Measurements from ENCODE around the gene TMEM214.

Gene TMEM214

DNA sequence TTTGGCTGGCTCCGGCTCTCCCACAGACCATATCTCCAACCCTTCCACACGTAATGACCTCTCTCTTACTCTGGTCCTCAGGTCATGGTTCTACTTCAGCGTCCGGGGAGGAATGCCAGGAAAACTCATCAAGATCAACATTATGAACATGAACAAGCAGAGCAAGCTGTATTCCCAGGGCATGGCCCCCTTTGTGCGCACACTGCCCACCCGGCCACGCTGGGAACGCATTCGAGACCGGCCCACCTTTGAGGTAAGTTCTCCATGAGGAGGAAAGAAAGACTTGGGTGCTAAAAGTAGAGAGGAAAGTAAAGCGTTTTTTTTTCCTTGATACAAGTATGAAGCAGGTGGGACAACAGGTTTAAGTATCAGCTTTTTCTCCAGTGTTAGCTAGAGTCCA is 20.6 kb downstream of the TMEM214 start:
- no peaks in the 10 kb centered on the region for H3K9me3 ChIP-seq (ENCODE audit: severe bottlenecking)
- H3K36me3 ChIP-seq (ENCODE audit: low read depth): peaks cover 36% of the 10 kb centered on the region
- TF ChIP-seq, protein P1, sequence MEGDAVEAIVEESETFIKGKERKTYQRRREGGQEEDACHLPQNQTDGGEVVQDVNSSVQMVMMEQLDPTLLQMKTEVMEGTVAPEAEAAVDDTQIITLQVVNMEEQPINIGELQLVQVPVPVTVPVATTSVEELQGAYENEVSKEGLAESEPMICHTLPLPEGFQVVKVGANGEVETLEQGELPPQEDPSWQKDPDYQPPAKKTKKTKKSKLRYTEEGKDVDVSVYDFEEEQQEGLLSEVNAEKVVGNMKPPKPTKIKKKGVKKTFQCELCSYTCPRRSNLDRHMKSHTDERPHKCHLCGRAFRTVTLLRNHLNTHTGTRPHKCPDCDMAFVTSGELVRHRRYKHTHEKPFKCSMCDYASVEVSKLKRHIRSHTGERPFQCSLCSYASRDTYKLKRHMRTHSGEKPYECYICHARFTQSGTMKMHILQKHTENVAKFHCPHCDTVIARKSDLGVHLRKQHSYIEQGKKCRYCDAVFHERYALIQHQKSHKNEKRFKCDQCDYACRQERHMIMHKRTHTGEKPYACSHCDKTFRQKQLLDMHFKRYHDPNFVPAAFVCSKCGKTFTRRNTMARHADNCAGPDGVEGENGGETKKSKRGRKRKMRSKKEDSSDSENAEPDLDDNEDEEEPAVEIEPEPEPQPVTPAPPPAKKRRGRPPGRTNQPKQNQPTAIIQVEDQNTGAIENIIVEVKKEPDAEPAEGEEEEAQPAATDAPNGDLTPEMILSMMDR (IDR thresholded peaks at IDR 0.05; ENCODE audit: poor library complexity, severe bottlenecking): no peak
- DNase-seq (ENCODE audit: low spot score) (no peak), ATAC-seq (ENCODE audit: low read depth) (no peak)
- peaks cover 3% of the 10 kb centered on the region for H3K4me1 ChIP-seq (ENCODE audit: insufficient read depth, poor library complexity, severe bottlenecking)
- H3K27me3 ChIP-seq (ENCODE audit: insufficient read depth, poor library complexity, severe bottlenecking): no peaks in the 10 kb centered on the region
- no peak overlapping the region for H3K4me3 ChIP-seq (ENCODE audit: severe bottlenecking)
- no peak overlapping the region for H3K27ac ChIP-seq (ENCODE audit: poor library complexity, severe bottlenecking)

DNA sequence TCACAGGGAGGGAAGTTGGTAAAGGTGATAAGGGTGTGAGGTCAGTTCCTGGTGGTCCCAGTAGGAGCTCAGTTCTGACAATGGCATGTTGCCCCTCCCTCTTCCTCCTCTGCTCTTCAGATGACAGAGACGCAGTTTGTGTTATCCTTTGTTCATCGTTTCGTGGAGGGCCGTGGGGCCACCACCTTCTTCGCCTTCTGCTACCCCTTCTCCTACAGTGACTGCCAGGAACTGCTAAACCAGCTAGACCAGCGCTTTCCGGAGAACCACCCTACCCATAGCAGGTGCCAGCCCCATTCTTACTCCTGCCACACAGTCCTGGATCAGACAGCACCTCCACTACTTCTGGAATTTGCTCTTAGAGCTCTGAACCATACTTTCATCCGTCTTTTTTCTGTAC is 21.0 kb downstream of the TMEM214 start:
- TF ChIP-seq, protein P1 (IDR thresholded peaks at IDR 0.05; ENCODE audit: poor library complexity, severe bottlenecking): no peak
- no peaks in the 10 kb centered on the region for H3K27me3 ChIP-seq (ENCODE audit: insufficient read depth, poor library complexity, severe bottlenecking)
- H3K4me3 ChIP-seq (ENCODE audit: severe bottlenecking): no peak overlapping the region
- DNase-seq (ENCODE audit: low spot score) (no peak), ATAC-seq (ENCODE audit: low read depth) (no peak)
- H3K4me1 ChIP-seq (ENCODE audit: insufficient read depth, poor library complexity, severe bottlenecking): peaks cover 3% of the 10 kb centered on the region
- H3K9me3 ChIP-seq (ENCODE audit: severe bottlenecking): no peaks in the 10 kb centered on the region
- no peak overlapping the region for H3K27ac ChIP-seq (ENCODE audit: poor library complexity, severe bottlenecking)
- peaks cover 36% of the 10 kb centered on the region for H3K36me3 ChIP-seq (ENCODE audit: low read depth)

DNA sequence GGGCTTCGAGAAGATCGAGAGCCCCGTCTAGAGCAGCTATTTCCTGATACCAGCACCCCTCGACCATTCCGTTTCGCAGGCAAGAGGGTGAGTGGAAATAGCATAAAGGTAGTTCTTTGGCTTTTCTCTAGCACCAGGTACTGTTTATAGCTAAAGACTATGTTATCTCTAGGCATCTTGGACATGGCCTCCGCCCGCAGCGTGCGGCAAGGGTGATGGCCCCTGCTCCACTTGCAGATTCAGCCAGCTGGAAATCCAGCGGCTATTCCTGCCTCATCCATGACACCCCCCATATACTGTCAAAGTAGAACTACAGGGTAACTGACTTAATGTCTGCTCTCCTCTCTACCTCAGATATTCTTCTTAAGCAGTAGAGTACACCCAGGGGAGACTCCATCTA is 22.0 kb downstream of the TMEM214 start:
- Histone ChIP-seq H3K36me3 (ENCODE audit: low read depth) (peaks cover 36% of the 10 kb centered on the region), H3K9me3 (ENCODE audit: severe bottlenecking) (no peaks in the 10 kb centered on the region), H3K27me3 (ENCODE audit: insufficient read depth, poor library complexity, severe bottlenecking) (no peaks in the 10 kb centered on the region), H3K4me1 (ENCODE audit: insufficient read depth, poor library complexity, severe bottlenecking) (no peaks in the 10 kb centered on the region), H3K27ac (ENCODE audit: poor library complexity, severe bottlenecking) (no peak overlapping the region), H3K4me3 (ENCODE audit: severe bottlenecking) (no peak overlapping the region)
- ATAC-seq (ENCODE audit: low read depth) (no peak), DNase-seq (ENCODE audit: low spot score) (no peak)
- TF ChIP-seq, protein P1 (IDR thresholded peaks at IDR 0.05; ENCODE audit: poor library complexity, severe bottlenecking): no peak

DNA sequence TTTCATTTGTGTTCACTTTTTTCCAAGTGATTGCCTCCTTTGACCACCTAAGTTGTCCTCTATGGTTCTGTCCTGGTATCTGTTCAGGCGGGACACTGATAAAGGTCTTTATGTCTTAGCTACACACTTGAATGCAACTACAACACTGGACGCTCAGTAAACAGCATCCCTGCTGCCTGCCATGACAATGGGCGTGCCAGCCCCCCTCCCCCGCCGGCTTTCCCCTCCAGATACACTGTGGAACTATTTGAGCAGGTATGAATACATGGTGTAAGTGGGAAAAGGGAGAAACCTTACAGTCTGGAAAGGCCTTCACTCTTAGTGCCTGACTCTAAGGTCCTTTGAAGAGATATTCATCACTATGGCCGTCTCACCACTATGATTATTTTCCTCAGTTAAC is 24.4 kb downstream of the TMEM214 start:
- ATAC-seq (ENCODE audit: low read depth): no peak
- DNase-seq (ENCODE audit: low spot score): no peak
- no peak overlapping the region for H3K4me3 ChIP-seq (ENCODE audit: severe bottlenecking)
- no peaks in the 10 kb centered on the region for H3K9me3 ChIP-seq (ENCODE audit: severe bottlenecking)
- peaks cover 42% of the 10 kb centered on the region for H3K36me3 ChIP-seq (ENCODE audit: low read depth)
- H3K4me1 ChIP-seq (ENCODE audit: insufficient read depth, poor library complexity, severe bottlenecking): no peaks in the 10 kb centered on the region
- H3K27me3 ChIP-seq (ENCODE audit: insufficient read depth, poor library complexity, severe bottlenecking): no peaks in the 10 kb centered on the region
- H3K27ac ChIP-seq (ENCODE audit: poor library complexity, severe bottlenecking): no peak overlapping the region
- TF ChIP-seq, protein P1 (IDR thresholded peaks at IDR 0.05; ENCODE audit: poor library complexity, severe bottlenecking): no peak

DNA sequence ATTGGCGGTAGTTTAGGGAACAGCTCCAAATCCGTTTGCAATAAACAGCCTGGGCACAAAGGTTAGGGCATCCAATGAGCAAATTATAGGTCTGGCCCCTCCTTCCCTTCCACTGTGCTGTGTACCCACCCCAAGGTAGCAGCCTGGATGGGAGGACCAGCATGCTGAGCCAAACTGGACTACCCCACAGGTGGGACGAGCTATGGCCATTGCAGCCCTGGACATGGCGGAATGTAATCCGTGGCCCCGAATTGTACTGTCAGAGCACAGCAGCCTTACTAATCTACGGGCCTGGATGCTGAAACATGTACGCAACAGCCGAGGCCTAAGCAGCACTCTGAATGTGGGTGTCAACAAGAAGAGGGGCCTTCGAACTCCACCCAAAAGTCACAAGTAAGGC is 25.4 kb downstream of the TMEM214 start:
- TF ChIP-seq, protein P1 (IDR thresholded peaks at IDR 0.05; ENCODE audit: poor library complexity, severe bottlenecking): no peak
- H3K4me3 ChIP-seq (ENCODE audit: severe bottlenecking): no peak overlapping the region
- H3K9me3 ChIP-seq (ENCODE audit: severe bottlenecking): no peaks in the 10 kb centered on the region
- H3K4me1 ChIP-seq (ENCODE audit: insufficient read depth, poor library complexity, severe bottlenecking): no peaks in the 10 kb centered on the region
- ATAC-seq (ENCODE audit: low read depth): no peak
- no peak for DNase-seq (ENCODE audit: low spot score)
- no peak overlapping the region for H3K27ac ChIP-seq (ENCODE audit: poor library complexity, severe bottlenecking)
- H3K36me3 ChIP-seq (ENCODE audit: low read depth): peaks cover 46% of the 10 kb centered on the region
- H3K27me3 ChIP-seq (ENCODE audit: insufficient read depth, poor library complexity, severe bottlenecking): no peaks in the 10 kb centered on the region
